Right kidney (tissue), 1 donor: ENCODE measurements around the gene LGALS8.
"Not testable (repeated sequence)": the region's sequence is repeated elsewhere in the genome, so short reads cannot be mapped to it uniquely, and the experiment has no call there.

Experiments
- DNase-seq: peaks from one replicate; pipeline ENCODE4 v3.0.0-alpha.2; 2016

The LGALS8 gene

DNA sequence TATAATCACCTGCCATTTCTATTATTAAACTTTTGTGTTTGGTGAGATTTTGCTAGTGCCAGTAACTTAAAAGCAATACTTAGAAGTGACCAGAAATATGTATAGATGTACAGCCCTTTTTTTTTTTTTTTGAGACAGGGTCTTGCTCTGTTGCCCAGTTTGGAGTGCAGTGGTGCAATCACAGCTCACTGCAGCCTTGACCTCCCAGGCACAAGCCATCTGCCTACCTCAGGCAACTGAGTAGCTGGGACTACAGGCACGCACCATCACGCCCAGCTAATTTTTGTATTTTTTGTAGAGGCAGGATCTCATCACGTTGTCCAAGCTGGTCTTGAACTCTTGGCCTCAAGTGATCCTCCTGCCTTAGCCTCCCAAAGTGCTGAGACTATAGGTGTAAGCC lies 56.6 kb downstream of the LGALS8 start:
- not testable (repeated sequence) for DNase-seq

GRCh38 chr1:236581528-236581927 lies 57.7 kb downstream of the LGALS8 start:
- DNase-seq = no peak

GRCh38 chr1:236589531-236589930 lies 65.7 kb downstream of the LGALS8 start:
- DNase-seq = no peak

- DNase-seq = no peak
Observed at GRCh38 chr1:236590553-236591150, 66.9 kb downstream of the LGALS8 start.

DNA sequence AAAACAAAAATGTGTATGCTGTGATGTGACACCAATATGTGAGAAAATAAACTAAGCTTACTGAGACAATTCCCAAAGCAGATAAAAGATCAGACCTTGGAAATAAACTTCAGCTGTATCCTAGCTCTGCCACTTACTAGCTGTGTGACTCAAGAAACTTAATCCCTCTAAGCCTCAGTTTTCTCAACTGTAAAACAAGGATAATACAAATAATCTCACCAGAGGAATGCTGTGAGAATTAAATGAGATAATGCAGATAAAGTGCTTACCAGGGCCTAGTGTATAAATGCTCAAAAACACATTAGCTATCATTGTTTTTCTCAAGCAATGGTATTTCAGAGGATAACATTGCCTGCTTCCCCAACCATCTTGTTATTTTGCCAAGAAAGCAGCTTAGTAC lies 78.4 kb downstream of the LGALS8 start:
- DNase-seq = no peak
